ENCODE data around the gene CYP24A1.

DNA sequence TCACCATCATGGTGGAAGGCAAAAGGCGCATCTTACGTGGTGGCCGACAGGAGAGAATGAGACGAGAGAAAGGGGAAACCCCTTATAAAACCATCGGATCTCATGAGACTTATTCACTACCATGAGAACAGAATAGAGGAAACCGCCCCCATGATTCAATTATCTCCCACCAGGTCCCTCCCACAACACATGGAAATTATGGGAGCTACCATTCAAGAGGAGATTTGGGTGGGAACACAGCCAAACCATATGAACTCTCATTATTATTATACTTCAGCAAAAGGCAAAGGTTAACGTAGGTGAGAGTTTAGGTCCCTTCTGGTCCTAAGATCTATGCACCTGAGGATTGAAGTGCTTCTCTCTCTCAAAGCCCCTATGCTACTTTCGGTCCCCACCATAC lies 31.7 kb upstream of the CYP24A1 start:
- TF ChIP-seq TAF1 (IDR thresholded peaks at IDR 0.05; ENCODE audit: borderline replicate concordance, insufficient read depth, low read length) (no peak), POLR2AphosphoS5 (IDR thresholded peaks at IDR 0.05; ENCODE audit: low read depth, low read length) (no peak), SIN3A (IDR thresholded peaks at IDR 0.05; ENCODE audit: borderline replicate concordance, insufficient read depth, low read length) (no peak)
- TF ChIP-seq, protein P1, sequence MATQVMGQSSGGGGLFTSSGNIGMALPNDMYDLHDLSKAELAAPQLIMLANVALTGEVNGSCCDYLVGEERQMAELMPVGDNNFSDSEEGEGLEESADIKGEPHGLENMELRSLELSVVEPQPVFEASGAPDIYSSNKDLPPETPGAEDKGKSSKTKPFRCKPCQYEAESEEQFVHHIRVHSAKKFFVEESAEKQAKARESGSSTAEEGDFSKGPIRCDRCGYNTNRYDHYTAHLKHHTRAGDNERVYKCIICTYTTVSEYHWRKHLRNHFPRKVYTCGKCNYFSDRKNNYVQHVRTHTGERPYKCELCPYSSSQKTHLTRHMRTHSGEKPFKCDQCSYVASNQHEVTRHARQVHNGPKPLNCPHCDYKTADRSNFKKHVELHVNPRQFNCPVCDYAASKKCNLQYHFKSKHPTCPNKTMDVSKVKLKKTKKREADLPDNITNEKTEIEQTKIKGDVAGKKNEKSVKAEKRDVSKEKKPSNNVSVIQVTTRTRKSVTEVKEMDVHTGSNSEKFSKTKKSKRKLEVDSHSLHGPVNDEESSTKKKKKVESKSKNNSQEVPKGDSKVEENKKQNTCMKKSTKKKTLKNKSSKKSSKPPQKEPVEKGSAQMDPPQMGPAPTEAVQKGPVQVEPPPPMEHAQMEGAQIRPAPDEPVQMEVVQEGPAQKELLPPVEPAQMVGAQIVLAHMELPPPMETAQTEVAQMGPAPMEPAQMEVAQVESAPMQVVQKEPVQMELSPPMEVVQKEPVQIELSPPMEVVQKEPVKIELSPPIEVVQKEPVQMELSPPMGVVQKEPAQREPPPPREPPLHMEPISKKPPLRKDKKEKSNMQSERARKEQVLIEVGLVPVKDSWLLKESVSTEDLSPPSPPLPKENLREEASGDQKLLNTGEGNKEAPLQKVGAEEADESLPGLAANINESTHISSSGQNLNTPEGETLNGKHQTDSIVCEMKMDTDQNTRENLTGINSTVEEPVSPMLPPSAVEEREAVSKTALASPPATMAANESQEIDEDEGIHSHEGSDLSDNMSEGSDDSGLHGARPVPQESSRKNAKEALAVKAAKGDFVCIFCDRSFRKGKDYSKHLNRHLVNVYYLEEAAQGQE (IDR thresholded peaks at IDR 0.05; ENCODE audit: insufficient read depth in 1 of 2, low read depth in 2 of 2, low read length in 2 of 2) = no peak

Data from PFSK-1 (cell line).